Esophagus muscularis mucosa (tissue), 4 donors: ENCODE data around the gene P2RY6. TPM values are rescaled to one million over a fixed set of nuclear protein-coding genes. Genes with fewer than 3 reads are reported as not detected.

ENCODE experiments used
- DNase-seq: peaks from one replicate; pipeline ENCODE4 v3.0.0-alpha.2; 2017; ENCODE audit errors: extremely low spot score
- H3K27ac ChIP-seq, 4 donors: fragments of 200-600 bp; sonication (generic); replicated peaks in 1 of 4; 1 replicate in 3 of 4; 2 replicates in 1 of 4; pipeline ENCODE4 v1.5.1; 2016 to 2019; ENCODE audit warnings: mild to moderate bottlenecking in 1 of 4
- H3K27me3 ChIP-seq, 4 donors: fragments of 200-600 bp; sonication (generic); one replicate each; pipeline versions ENCODE4 v1.5.1 to v1.6.0; 2016 to 2019
- H3K36me3 ChIP-seq, 4 donors: fragments of 200-600 bp; sonication (generic); one replicate each; pipeline ENCODE4 v1.5.1; 2016 to 2019
- H3K4me1 ChIP-seq, 4 donors: fragments of 200-600 bp; sonication (generic); one replicate each; pipeline ENCODE4 v1.5.1; 2016 to 2019
- H3K4me3 ChIP-seq, 4 donors: fragments of 200-600 bp; sonication (generic); 1 replicate in 2 of 4; 2 replicates in 2 of 4; pipeline ENCODE4 v1.5.1; 2016 to 2019; ENCODE audit warnings: mild to moderate bottlenecking in 4 of 4, moderate library complexity in 1 of 4
- H3K9me3 ChIP-seq, 4 donors: fragments of 200-600 bp; sonication (generic); 1 replicate in 3 of 4; 2 replicates in 1 of 4; pipeline ENCODE4 v1.5.1; 2016 to 2019
- EP300 ChIP-seq: sonication (generic); formaldehyde crosslinking; IDR thresholded peaks from one replicate; pipeline ENCODE4 v1.6.1; 2017; ENCODE audit warnings: antibody characterized with exemption
- POLR2A ChIP-seq: fragments of 450-650 bp; IDR thresholded peaks from one replicate; pipeline ENCODE4 v1.6.1; 2017; ENCODE audit warnings: antibody characterized with exemption, moderate library complexity, mild to moderate bottlenecking, low read depth
- POLR2AphosphoS5 ChIP-seq, 2 donors: sonication (generic); formaldehyde crosslinking; IDR thresholded peaks; one replicate each; pipeline ENCODE4 v1.6.1; 2017; ENCODE audit warnings: antibody characterized with exemption in 2 of 2
- WGBS: methylation state at CpG from one replicate; pipeline ENCODE4 v1.1.5; 2018; 5-methylcytosine and 5-hydroxymethylcytosine counted together
- intact Hi-C: fragments of 100-400 bp; cut with DNase I; formaldehyde crosslinking; loops from one replicate; pipeline ENCODE4 v1.15.1; 2023
- total RNA-seq, 4 donors: library from RNA; depleted of rRNA; stranded (reverse); fragments of >200 nt; gene quantifications; one replicate each; pipeline versions ENCODE4 v1.1.0 to v1.2.1, GENCODE V29; 2016
- TF ChIP-seq, protein P1 (sequence below), 3 experiments: fragments of 200-600 bp in 2 of 3; fragments of 450-650 bp in 1 of 3; sonication (generic) in 2 of 3; IDR thresholded peaks; one replicate each; pipeline ENCODE4 v1.5.1; 2017 to 2019; ENCODE audit warnings: antibody characterized with exemption in 3 of 3, mild to moderate bottlenecking in 2 of 3, moderate library complexity in 1 of 3

The P2RY6 gene
- total RNA-seq, 4 donors from 2014 or later, result 1.6 to 4.8 (median 2.4) TPM

DNA sequence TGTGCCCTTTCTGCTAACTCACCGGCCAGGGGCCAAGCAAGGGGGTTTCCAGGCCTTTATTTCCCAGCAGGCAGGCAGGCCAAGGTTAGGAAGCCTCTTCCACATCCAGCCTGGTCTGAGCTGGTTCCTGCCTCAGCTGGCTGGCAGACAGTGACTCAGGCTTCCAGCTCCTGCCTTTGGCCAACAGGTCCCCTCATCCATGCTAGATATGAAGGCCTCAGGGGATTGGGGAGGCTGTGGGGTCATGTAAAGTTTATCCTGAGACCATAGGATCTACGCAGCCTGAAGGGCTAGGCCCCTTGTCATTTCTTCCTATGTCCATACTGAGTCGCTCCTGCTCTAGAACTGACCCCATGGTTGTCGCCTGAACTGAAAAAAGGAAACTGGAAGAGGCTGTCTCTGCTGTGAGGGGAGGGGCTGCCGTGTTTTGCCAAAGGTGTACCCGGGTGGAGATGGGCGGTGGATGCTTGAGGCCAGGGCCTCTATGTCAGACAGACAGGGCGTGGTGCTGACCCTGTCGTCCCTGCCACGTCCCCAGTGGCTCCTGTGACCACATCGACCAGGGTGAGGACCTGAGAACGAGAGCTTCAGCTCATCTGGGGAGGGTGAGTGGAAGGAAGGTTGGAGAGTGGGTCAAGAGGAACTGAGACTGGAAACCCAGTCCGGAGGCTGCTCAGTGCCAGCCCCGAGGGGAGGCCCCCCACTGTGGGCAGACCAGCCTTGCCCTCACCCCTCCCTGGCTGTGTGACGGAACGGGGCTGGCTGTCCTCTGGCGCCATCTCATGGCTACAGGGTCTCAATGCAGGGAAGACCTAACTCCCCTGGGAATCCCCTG lies 17.0 kb downstream of the P2RY6 start:
- H3K4me3 ChIP-seq, result peak overlapping the region; percentile 25 to 42 (median 30)
- no peaks in the 10 kb centered on the region for H3K9me3 ChIP-seq
- WGBS, result 16% methylated on average over 13 of the region's 17 CpGs
- H3K4me1 ChIP-seq, result peaks cover 19 to 30% (median 25%) of the 10 kb centered on the region in 4 donors
- TF ChIP-seq, protein P1, sequence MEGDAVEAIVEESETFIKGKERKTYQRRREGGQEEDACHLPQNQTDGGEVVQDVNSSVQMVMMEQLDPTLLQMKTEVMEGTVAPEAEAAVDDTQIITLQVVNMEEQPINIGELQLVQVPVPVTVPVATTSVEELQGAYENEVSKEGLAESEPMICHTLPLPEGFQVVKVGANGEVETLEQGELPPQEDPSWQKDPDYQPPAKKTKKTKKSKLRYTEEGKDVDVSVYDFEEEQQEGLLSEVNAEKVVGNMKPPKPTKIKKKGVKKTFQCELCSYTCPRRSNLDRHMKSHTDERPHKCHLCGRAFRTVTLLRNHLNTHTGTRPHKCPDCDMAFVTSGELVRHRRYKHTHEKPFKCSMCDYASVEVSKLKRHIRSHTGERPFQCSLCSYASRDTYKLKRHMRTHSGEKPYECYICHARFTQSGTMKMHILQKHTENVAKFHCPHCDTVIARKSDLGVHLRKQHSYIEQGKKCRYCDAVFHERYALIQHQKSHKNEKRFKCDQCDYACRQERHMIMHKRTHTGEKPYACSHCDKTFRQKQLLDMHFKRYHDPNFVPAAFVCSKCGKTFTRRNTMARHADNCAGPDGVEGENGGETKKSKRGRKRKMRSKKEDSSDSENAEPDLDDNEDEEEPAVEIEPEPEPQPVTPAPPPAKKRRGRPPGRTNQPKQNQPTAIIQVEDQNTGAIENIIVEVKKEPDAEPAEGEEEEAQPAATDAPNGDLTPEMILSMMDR (IDR thresholded peaks at IDR 0.05), result peak; percentile 80 to 93 (median 86)
- TF ChIP-seq POLR2AphosphoS5 (IDR thresholded peaks at IDR 0.05) (no peak), POLR2A (no peak)
- no peaks in the 10 kb centered on the region for H3K27me3 ChIP-seq
- H3K36me3 ChIP-seq, result no peaks in the 10 kb centered on the region
- peak overlapping the region; percentile 24 to 51 (median 40) for H3K27ac ChIP-seq
- no peak for DNase-seq
- intact Hi-C loops, result loop anchor here (2.0 to 5.0 kb wide), 2 partner anchors 104 to 457 kb away; no protein-coding TSS in a partner anchor

DNA sequence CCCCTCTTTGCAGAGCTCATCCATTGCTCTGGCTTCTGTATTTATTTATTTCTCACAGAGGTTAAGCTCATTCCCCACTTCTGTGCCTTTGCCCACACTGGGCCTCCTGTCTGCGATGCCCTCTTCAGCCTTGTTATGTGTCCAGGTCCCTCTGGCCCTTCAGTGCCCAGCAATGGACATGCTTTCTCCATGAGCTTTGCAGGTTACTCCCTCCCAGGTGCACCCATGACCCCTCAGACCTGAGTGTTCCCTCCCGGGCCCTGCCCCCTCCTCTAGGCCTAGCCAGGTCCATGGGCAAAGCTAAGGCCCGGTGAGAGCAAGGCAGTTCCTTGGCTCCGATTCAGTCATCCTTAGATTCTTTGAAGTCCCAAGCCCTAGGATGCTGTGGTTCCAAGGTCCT lies 18.4 kb downstream of the P2RY6 start:
- TF ChIP-seq, protein P1 (IDR thresholded peaks at IDR 0.05), result no peak
- no peak for TF ChIP-seq POLR2A
- no peak for TF ChIP-seq EP300
- TF ChIP-seq POLR2AphosphoS5 (IDR thresholded peaks at IDR 0.05), result no peak
- WGBS, result 98% methylated on average over 4 of the region's 4 CpGs
- intact Hi-C loops, result no loop called here
- DNase-seq, result no peak
- Histone ChIP-seq H3K4me3 (no peak overlapping the region), H3K9me3 (no peaks in the 10 kb centered on the region), H3K27me3 (no peaks in the 10 kb centered on the region), H3K4me1 (peaks cover 24 to 37% (median 29%) of the 10 kb centered on the region in 4 donors), H3K27ac (no peak overlapping the region), H3K36me3 (no peaks in the 10 kb centered on the region)

DNA sequence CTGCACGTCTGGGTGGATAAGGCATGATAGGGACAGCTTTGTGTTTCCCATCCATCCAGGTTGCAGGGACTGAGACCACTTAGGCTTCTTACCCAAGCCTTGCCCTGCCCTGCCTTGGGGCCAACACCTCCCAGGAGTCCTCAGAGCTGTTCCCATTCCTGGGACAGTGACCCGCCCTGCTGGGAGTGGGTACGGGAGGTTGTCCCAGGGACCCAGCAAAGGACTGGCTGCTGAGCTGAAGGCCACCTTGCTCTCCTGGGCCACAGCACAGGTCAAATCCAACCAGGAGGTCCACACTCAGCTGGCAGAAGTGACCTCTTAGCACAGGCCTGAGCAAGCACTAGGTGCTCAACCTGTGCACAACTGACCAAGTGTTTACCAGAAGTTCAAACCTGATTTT lies 19.1 kb downstream of the P2RY6 start:
- H3K4me3 ChIP-seq, result no peak overlapping the region
- DNase-seq, result no peak
- H3K36me3 ChIP-seq, result no peaks in the 10 kb centered on the region
- no peak overlapping the region for H3K27ac ChIP-seq
- H3K27me3 ChIP-seq, result no peaks in the 10 kb centered on the region
- 100% methylated on average over 2 of the region's 3 CpGs for WGBS
- peaks cover 24 to 38% (median 31%) of the 10 kb centered on the region in 4 donors for H3K4me1 ChIP-seq
- intact Hi-C loops, result no loop called here
- no peaks in the 10 kb centered on the region for H3K9me3 ChIP-seq
- TF ChIP-seq POLR2AphosphoS5 (IDR thresholded peaks at IDR 0.05), result no peak
- no peak for TF ChIP-seq EP300
- TF ChIP-seq POLR2A, result no peak
- TF ChIP-seq, protein P1 (IDR thresholded peaks at IDR 0.05), result no peak

DNA sequence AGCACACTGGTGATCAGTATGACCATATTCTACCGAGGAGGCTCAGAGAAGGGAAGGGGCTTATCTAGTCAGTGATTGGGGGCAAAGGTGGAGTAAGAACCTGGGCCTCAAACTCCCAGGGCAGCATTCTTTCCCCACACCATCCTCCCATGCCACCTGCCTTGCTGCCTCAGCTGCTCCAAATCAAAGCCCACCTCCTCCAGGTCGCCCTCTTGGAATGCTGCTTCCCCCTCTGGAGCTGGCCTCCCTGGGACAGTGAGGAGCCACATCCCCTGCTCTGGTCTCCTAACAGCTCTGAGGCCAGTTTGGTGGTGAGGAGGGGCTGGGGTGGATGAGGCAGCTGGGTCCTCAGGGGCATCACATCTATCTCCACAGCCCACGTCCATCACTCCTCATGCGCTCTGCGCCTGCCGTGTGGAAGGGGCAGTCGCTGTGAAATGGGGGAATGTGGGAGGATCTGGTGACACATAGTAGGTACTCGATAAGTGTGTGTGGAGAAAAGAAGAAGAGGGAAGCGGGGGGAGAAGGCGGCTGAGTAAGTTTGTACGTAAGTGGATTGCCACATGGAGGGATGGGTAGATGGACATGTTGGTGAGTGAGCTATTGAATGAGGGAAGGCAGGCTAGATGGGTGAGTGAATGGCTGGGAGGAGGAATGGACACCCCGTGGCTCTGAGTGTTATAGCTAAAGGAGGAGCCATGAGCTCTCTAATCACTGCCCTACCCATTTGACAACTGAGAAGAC lies 19.8 kb downstream of the P2RY6 start:
- Histone ChIP-seq H3K4me3 (no peak overlapping the region), H3K9me3 (no peaks in the 10 kb centered on the region), H3K27me3 (no peaks in the 10 kb centered on the region), H3K4me1 (peaks cover 24 to 38% (median 31%) of the 10 kb centered on the region in 4 donors), H3K36me3 (no peaks in the 10 kb centered on the region), H3K27ac (no peak overlapping the region)
- no peak for DNase-seq
- 83% methylated on average over 12 of the region's 12 CpGs for WGBS
- intact Hi-C loops, result no loop called here
- TF ChIP-seq POLR2AphosphoS5 (IDR thresholded peaks at IDR 0.05) (no peak), EP300 (no peak), POLR2A (no peak)
- TF ChIP-seq, protein P1 (IDR thresholded peaks at IDR 0.05), result no peak
